ENCODE data around the gene DACH1. TPM values are rescaled to one million over a fixed set of nuclear protein-coding genes. Genes with fewer than 3 reads are reported as not detected.

DACH1 gene
- total and polyA plus RNA-seq, 9 donors: 4.3 to 11.7 (median 10.5) TPM

GRCh38 chr13:71488201-71488600, 378.8 kb downstream of the DACH1 start:
- H3K27ac ChIP-seq (ENCODE audit: low read length): no peak overlapping the region
- WGBS (ENCODE audit: insufficient coverage): no CpG with 5 or more reads among the region's 1 CpG
- H3K9me3 ChIP-seq (replicated peaks; ENCODE audit: control insufficient read depth, low read depth, low read length): no peaks in the 10 kb centered on the region
- no peak for DNase-seq
- no peak overlapping the region for H3K4me3 ChIP-seq (ENCODE audit: low read length)
- H3K27me3 ChIP-seq (ENCODE audit: control insufficient read depth, insufficient read depth, low read length): no peaks in the 10 kb centered on the region
- H3K36me3 ChIP-seq (ENCODE audit: control insufficient read depth, insufficient read depth, low read length): no peaks in the 10 kb centered on the region
- no peaks in the 10 kb centered on the region for H3K4me1 ChIP-seq (ENCODE audit: control insufficient read depth, insufficient read depth, low read length)

- Histone ChIP-seq H3K9me3 (replicated peaks; ENCODE audit: control insufficient read depth, low read depth, low read length) (no peaks in the 10 kb centered on the region), H3K27ac (ENCODE audit: low read length) (no peak overlapping the region), H3K27me3 (ENCODE audit: control insufficient read depth, insufficient read depth, low read length) (no peaks in the 10 kb centered on the region), H3K4me1 (ENCODE audit: control insufficient read depth, insufficient read depth, low read length) (no peaks in the 10 kb centered on the region), H3K4me3 (ENCODE audit: low read length) (no peak overlapping the region), H3K36me3 (ENCODE audit: control insufficient read depth, insufficient read depth, low read length) (no peaks in the 10 kb centered on the region)
- DNase-seq: no peak
- no CpG with 5 or more reads among the region's 1 CpG for WGBS (ENCODE audit: insufficient coverage)
These were observed 381.1 kb downstream of the DACH1 start for GRCh38 chr13:71485913-71486312.

GRCh38 chr13:71483733-71484132, 383.3 kb downstream of the DACH1 start:
- H3K4me1 ChIP-seq (ENCODE audit: control insufficient read depth, insufficient read depth, low read length): no peaks in the 10 kb centered on the region
- H3K27ac ChIP-seq (ENCODE audit: low read length): no peak overlapping the region
- no peak for DNase-seq
- no peaks in the 10 kb centered on the region for H3K36me3 ChIP-seq (ENCODE audit: control insufficient read depth, insufficient read depth, low read length)
- no peaks in the 10 kb centered on the region for H3K27me3 ChIP-seq (ENCODE audit: control insufficient read depth, insufficient read depth, low read length)
- H3K9me3 ChIP-seq (replicated peaks; ENCODE audit: control insufficient read depth, low read depth, low read length): no peaks in the 10 kb centered on the region
- no peak overlapping the region for H3K4me3 ChIP-seq (ENCODE audit: low read length)

- no peak overlapping the region for H3K27ac ChIP-seq (ENCODE audit: low read length)
- 100% methylated on average over 1 of the region's 3 CpGs for WGBS (ENCODE audit: insufficient coverage)
- no peaks in the 10 kb centered on the region for H3K27me3 ChIP-seq (ENCODE audit: control insufficient read depth, insufficient read depth, low read length)
- DNase-seq: no peak
- H3K36me3 ChIP-seq (ENCODE audit: control insufficient read depth, insufficient read depth, low read length): no peaks in the 10 kb centered on the region
- no peaks in the 10 kb centered on the region for H3K4me1 ChIP-seq (ENCODE audit: control insufficient read depth, insufficient read depth, low read length)
- H3K9me3 ChIP-seq (replicated peaks; ENCODE audit: control insufficient read depth, low read depth, low read length): no peaks in the 10 kb centered on the region
- H3K4me3 ChIP-seq (ENCODE audit: low read length): no peak overlapping the region
These were observed 385.5 kb downstream of the DACH1 start for GRCh38 chr13:71481501-71481900.

DNA sequence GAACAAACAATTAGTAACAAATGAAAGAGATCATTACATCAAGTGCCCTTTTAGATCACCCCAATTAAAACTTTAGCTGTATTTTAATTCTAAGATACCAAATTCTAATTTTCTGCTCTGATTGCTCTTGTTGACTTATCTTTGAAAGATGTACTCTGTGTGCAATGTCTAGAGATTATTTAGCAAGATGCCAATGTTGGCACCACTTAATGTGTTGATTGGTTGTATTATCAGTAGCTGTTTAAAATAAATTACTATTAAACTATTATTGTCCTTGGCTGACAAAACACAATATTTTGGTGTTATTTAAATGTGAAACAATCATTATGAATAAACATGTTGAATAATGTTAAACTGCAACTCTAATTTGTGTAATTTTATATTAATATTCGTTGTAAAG, 386.0 kb downstream of the DACH1 start:
- Histone ChIP-seq H3K36me3 (ENCODE audit: control insufficient read depth, insufficient read depth, low read length) (no peaks in the 10 kb centered on the region), H3K27ac (ENCODE audit: low read length) (no peak overlapping the region), H3K4me3 (ENCODE audit: low read length) (no peak overlapping the region), H3K9me3 (replicated peaks; ENCODE audit: control insufficient read depth, low read depth, low read length) (no peaks in the 10 kb centered on the region), H3K27me3 (ENCODE audit: control insufficient read depth, insufficient read depth, low read length) (no peaks in the 10 kb centered on the region), H3K4me1 (ENCODE audit: control insufficient read depth, insufficient read depth, low read length) (no peaks in the 10 kb centered on the region)
- WGBS (ENCODE audit: insufficient coverage): no CpG with 5 or more reads among the region's 1 CpG
- DNase-seq: no peak

DNA sequence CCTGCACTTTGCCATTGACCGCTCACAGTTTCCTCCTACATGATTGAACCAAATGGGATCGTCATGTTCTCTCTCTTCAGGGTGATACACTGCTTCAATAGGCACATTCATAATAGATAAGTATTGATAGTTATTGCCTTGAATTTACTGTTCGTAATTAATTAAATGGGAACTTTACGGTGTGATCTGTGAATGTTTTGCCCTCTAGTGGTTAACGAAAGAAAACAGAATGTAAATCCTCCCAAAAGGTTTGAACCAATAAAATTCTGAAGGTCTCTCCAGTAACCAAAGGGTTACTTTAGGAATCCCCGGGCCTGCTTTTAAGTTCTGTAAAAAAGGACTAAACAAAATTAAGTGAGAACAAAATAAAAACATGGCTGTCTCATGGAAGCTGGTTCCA, 389.3 kb downstream of the DACH1 start:
- Histone ChIP-seq H3K27me3 (ENCODE audit: control insufficient read depth, insufficient read depth, low read length) (no peaks in the 10 kb centered on the region), H3K4me3 (ENCODE audit: low read length) (no peak overlapping the region), H3K27ac (ENCODE audit: low read length) (no peak overlapping the region), H3K4me1 (ENCODE audit: control insufficient read depth, insufficient read depth, low read length) (no peaks in the 10 kb centered on the region), H3K9me3 (replicated peaks; ENCODE audit: control insufficient read depth, low read depth, low read length) (no peaks in the 10 kb centered on the region), H3K36me3 (ENCODE audit: control insufficient read depth, insufficient read depth, low read length) (no peaks in the 10 kb centered on the region)
- WGBS (ENCODE audit: insufficient coverage): no CpG with 5 or more reads among the region's 6 CpGs
- DNase-seq: no peak

- H3K9me3 ChIP-seq (replicated peaks; ENCODE audit: control insufficient read depth, low read depth, low read length): no peaks in the 10 kb centered on the region
- DNase-seq: no peak
- no peaks in the 10 kb centered on the region for H3K36me3 ChIP-seq (ENCODE audit: control insufficient read depth, insufficient read depth, low read length)
- no peak overlapping the region for H3K27ac ChIP-seq (ENCODE audit: low read length)
- no peaks in the 10 kb centered on the region for H3K4me1 ChIP-seq (ENCODE audit: control insufficient read depth, insufficient read depth, low read length)
- H3K4me3 ChIP-seq (ENCODE audit: low read length): no peak overlapping the region
- no peaks in the 10 kb centered on the region for H3K27me3 ChIP-seq (ENCODE audit: control insufficient read depth, insufficient read depth, low read length)
- no CpG with 5 or more reads among the region's 3 CpGs for WGBS (ENCODE audit: insufficient coverage)
These were observed 392.1 kb downstream of the DACH1 start for GRCh38 chr13:71474936-71475335.

GRCh38 chr13:71469626-71470025, 397.4 kb downstream of the DACH1 start:
- Histone ChIP-seq H3K36me3 (ENCODE audit: control insufficient read depth, insufficient read depth, low read length) (no peaks in the 10 kb centered on the region), H3K4me3 (ENCODE audit: low read length) (no peak overlapping the region), H3K27ac (ENCODE audit: low read length) (no peak overlapping the region), H3K9me3 (replicated peaks; ENCODE audit: control insufficient read depth, low read depth, low read length) (no peaks in the 10 kb centered on the region), H3K27me3 (ENCODE audit: control insufficient read depth, insufficient read depth, low read length) (no peaks in the 10 kb centered on the region), H3K4me1 (ENCODE audit: control insufficient read depth, insufficient read depth, low read length) (no peaks in the 10 kb centered on the region)
- DNase-seq: no peak
- WGBS (ENCODE audit: insufficient coverage): no CpG with 5 or more reads among the region's 1 CpG

GRCh38 chr13:71464686-71465085, 402.3 kb downstream of the DACH1 start:
- no peaks in the 10 kb centered on the region for H3K9me3 ChIP-seq (replicated peaks; ENCODE audit: control insufficient read depth, low read depth, low read length)
- peak; percentile 48 for DNase-seq
- H3K4me1 ChIP-seq (ENCODE audit: control insufficient read depth, insufficient read depth, low read length): no peaks in the 10 kb centered on the region
- WGBS (ENCODE audit: insufficient coverage): no CpG with 5 or more reads among the region's 1 CpG
- H3K4me3 ChIP-seq (ENCODE audit: low read length): no peak overlapping the region
- no peaks in the 10 kb centered on the region for H3K36me3 ChIP-seq (ENCODE audit: control insufficient read depth, insufficient read depth, low read length)
- no peaks in the 10 kb centered on the region for H3K27me3 ChIP-seq (ENCODE audit: control insufficient read depth, insufficient read depth, low read length)
- H3K27ac ChIP-seq (ENCODE audit: low read length): no peak overlapping the region

DNA sequence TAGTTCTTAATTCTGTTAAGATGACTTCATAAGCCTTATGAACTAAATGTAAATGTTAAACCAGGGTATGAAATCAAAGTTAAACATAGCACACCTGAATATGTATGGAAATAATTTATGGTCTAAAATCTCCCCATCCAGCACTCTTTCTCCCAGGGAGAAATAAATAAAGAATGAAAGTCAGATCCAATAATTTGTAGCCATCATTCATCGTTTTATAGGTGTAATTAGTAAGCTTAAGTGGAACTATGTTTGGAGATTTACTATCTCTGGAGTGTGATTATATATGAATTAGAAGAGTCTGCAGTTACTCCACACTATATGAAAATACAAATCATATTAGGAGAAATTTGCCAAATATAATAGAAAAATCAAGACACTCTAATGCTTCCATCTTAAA, 405.1 kb downstream of the DACH1 start:
- no peaks in the 10 kb centered on the region for H3K9me3 ChIP-seq (replicated peaks; ENCODE audit: control insufficient read depth, low read depth, low read length)
- H3K27ac ChIP-seq (ENCODE audit: low read length): no peak overlapping the region
- WGBS (ENCODE audit: insufficient coverage): no CpG with 5 or more reads among the region's 1 CpG
- no peak for DNase-seq
- H3K4me3 ChIP-seq (ENCODE audit: low read length): no peak overlapping the region
- H3K27me3 ChIP-seq (ENCODE audit: control insufficient read depth, insufficient read depth, low read length): no peaks in the 10 kb centered on the region
- H3K36me3 ChIP-seq (ENCODE audit: control insufficient read depth, insufficient read depth, low read length): no peaks in the 10 kb centered on the region
- H3K4me1 ChIP-seq (ENCODE audit: control insufficient read depth, insufficient read depth, low read length): no peaks in the 10 kb centered on the region

DNA sequence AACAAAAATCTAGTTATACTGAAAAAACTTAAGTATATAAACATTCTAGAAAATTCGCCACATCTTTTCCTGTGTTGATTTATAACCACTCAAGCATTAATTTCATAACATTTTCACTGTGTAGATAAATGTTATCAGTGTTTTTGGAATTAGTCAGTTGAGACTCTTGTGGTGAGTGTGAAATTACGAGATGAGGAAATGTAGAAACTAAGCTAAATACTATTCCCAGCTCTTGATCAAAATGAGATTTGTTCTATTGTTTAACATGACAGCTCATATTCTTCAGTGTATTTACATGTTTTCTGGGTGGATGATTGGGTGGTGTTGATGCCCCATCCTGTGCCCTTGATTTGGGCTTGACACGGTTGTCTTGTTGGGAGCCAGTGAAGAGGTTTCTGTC, 406.8 kb downstream of the DACH1 start:
- Histone ChIP-seq H3K4me1 (ENCODE audit: control insufficient read depth, insufficient read depth, low read length) (no peaks in the 10 kb centered on the region), H3K36me3 (ENCODE audit: control insufficient read depth, insufficient read depth, low read length) (no peaks in the 10 kb centered on the region), H3K9me3 (replicated peaks; ENCODE audit: control insufficient read depth, low read depth, low read length) (no peaks in the 10 kb centered on the region), H3K27ac (ENCODE audit: low read length) (no peak overlapping the region), H3K27me3 (ENCODE audit: control insufficient read depth, insufficient read depth, low read length) (no peaks in the 10 kb centered on the region), H3K4me3 (ENCODE audit: low read length) (no peak overlapping the region)
- DNase-seq: no peak
- no CpG with 5 or more reads among the region's 3 CpGs for WGBS (ENCODE audit: insufficient coverage)

Measured in muscle of leg (tissue), 11 donors.